H1 (cell line): ENCODE results near the gene PRSS50. TPM values are rescaled to one million over a fixed set of nuclear protein-coding genes. Genes with fewer than 3 reads are reported as not detected.

Experiments
- CTCF ChIA-PET: fragments of 300-600 bp; sonication (Branson Sonifier 250); formaldehyde crosslinking; loops from one replicate; lab custom pipeline; 2021; ENCODE audit not compliant: partially characterized antibody; lab: Charles Lee
- POLR2A ChIA-PET: fragments of 300-600 bp; sonication (Branson Sonifier 250); formaldehyde crosslinking; loops from one replicate; lab custom pipeline; 2021; ENCODE audit warnings: inconsistent platforms; ENCODE audit not compliant: partially characterized antibody; lab: Charles Lee
- DNase-seq, 2 experiments: peaks; one replicate each; pipeline versions ENCODE4 v3.0.0 to v3.0.0-alpha.2; 2010 to 2022; ENCODE audit warnings: low spot score in 2 of 2, low read depth in 1 of 2, mixed read lengths in 1 of 2
- FAIRE-seq: peaks from 2 replicates; lab custom pipeline; 2011; peaks lifted over from hg19 to GRCh38; lab: Jason Lieb, UNC
- H2AFZ ChIP-seq: 2 replicates; pipeline ENCODE4 v1.8.1; 2012; ENCODE audit warnings: low read length, inconsistent platforms
- H2AK5ac ChIP-seq: 2 replicates; pipeline ENCODE4 v1.6.1; 2013; ENCODE audit warnings: low read depth, low read length
- H2BK120ac ChIP-seq: replicated peaks from 2 replicates; pipeline ENCODE3; 2013; ENCODE audit warnings: low read depth, low read length, inconsistent platforms
- H2BK12ac ChIP-seq: 2 replicates; pipeline ENCODE4 v1.6.1; 2013; ENCODE audit warnings: low read depth, low read length
- H2BK15ac ChIP-seq: 2 replicates; pipeline ENCODE4 v1.6.1; 2013; ENCODE audit warnings: low read length
- H2BK20ac ChIP-seq: 2 replicates; pipeline ENCODE4 v1.6.1; 2013; ENCODE audit warnings: low read length
- H2BK5ac ChIP-seq: 2 replicates; pipeline ENCODE4 v1.6.1; 2013; ENCODE audit warnings: low read depth, low read length
- H3K14ac ChIP-seq: 2 replicates; pipeline ENCODE4 v1.6.1; 2013; ENCODE audit warnings: inconsistent platforms; ENCODE audit not compliant: insufficient read length
- H3K18ac ChIP-seq: 2 replicates; pipeline ENCODE4 v1.6.1; 2013; ENCODE audit warnings: low read length; ENCODE audit errors: extremely low read depth
- H3K23ac ChIP-seq: 2 replicates; pipeline ENCODE4 v1.6.1; 2013; ENCODE audit warnings: inconsistent platforms; ENCODE audit not compliant: insufficient read length
- H3K23me2 ChIP-seq: 2 replicates; pipeline ENCODE4 v1.6.1; 2013; ENCODE audit warnings: low read depth, low read length
- H3K27ac ChIP-seq: 2 replicates; pipeline ENCODE4 v1.6.1; 2011; ENCODE audit warnings: low read depth, low read length, inconsistent platforms
- H3K27me3 ChIP-seq, 4 experiments: replicated peaks in 1 of 4; 1 replicate in 1 of 4; 2 replicates in 3 of 4; pipeline versions ENCODE4 v1.6.1 to v1.8.1; 2011 to 2013; ENCODE audit warnings: low read length in 3 of 4, mild to moderate bottlenecking in 3 of 4, inconsistent platforms in 2 of 4, mixed read lengths in 2 of 4, moderate library complexity in 1 of 4; ENCODE audit not compliant: control insufficient read depth in 3 of 4, insufficient read depth in 3 of 4; ENCODE audit errors: extremely low read depth in 1 of 4
- H3K36me3 ChIP-seq, 4 experiments: 2 replicates each; pipeline versions ENCODE4 v1.6.1 to v1.8.1; 2011 to 2013; ENCODE audit warnings: mild to moderate bottlenecking in 4 of 4, low read length in 3 of 4, moderate library complexity in 2 of 4, control low read depth in 1 of 4, inconsistent platforms in 1 of 4; ENCODE audit not compliant: insufficient read depth in 4 of 4, control insufficient read depth in 2 of 4
- H3K4ac ChIP-seq: replicated peaks from 2 replicates; pipeline ENCODE3; 2013; ENCODE audit warnings: low read length, low read depth, mixed read lengths, inconsistent platforms; ENCODE audit not compliant: insufficient read length
- H3K4me1 ChIP-seq, 4 experiments: replicated peaks in 1 of 4; 1 replicate in 1 of 4; 2 replicates in 3 of 4; pipeline versions ENCODE4 v1.6.1 to v1.8.1; 2011 to 2013; ENCODE audit warnings: low read length in 3 of 4, inconsistent platforms in 2 of 4, mixed read lengths in 1 of 4; ENCODE audit not compliant: insufficient read depth in 4 of 4, control insufficient read depth in 3 of 4
- H3K4me2 ChIP-seq, 2 experiments: 2 replicates each; pipeline versions ENCODE4 v1.6.1 to v1.8.1; 2011 to 2013; ENCODE audit warnings: low read depth in 2 of 2, low read length in 2 of 2, control low read depth in 1 of 2, inconsistent platforms in 1 of 2, mild to moderate bottlenecking in 1 of 2; ENCODE audit not compliant: insufficient read depth in 1 of 2
- H3K4me3 ChIP-seq, 4 experiments: fragments of 200-600, 300-600 bp in 1 of 4; sonication (generic), shearing (Covaris generic), sonication (Bioruptor Twin) in 1 of 4; 2 replicates each; pipeline versions ENCODE4 v1.5.1 to v1.8.1; 2011 to 2016; ENCODE audit warnings: low read length in 4 of 4, low read depth in 3 of 4, control low read depth in 2 of 4, inconsistent platforms in 2 of 4, mild to moderate bottlenecking in 2 of 4, mixed read lengths in 1 of 4, moderate library complexity in 1 of 4; ENCODE audit not compliant: insufficient read depth in 2 of 4; ENCODE audit errors: extremely low read depth in 1 of 4
- H3K56ac ChIP-seq: replicated peaks from 2 replicates; pipeline ENCODE3; 2013; ENCODE audit warnings: low read depth, mild to moderate bottlenecking, mixed read lengths, low read length, inconsistent platforms; ENCODE audit not compliant: insufficient read length
- H3K79me1 ChIP-seq: 2 replicates; pipeline ENCODE4 v1.6.1; 2013; ENCODE audit warnings: low read depth, low read length, control low read depth
- H3K79me2 ChIP-seq, 2 experiments: 2 replicates each; pipeline versions ENCODE4 v1.6.1 to v1.8.1; 2012 to 2013; ENCODE audit warnings: low read length in 2 of 2, mild to moderate bottlenecking in 2 of 2, inconsistent platforms in 1 of 2; ENCODE audit not compliant: insufficient read depth in 2 of 2, control insufficient read depth in 1 of 2
- H3K9ac ChIP-seq, 4 experiments: replicated peaks in 1 of 4; 1 replicate in 1 of 4; 2 replicates in 3 of 4; pipeline versions ENCODE4 v1.6.1 to v1.8.1; 2011 to 2013; ENCODE audit warnings: low read depth in 3 of 4, low read length in 3 of 4, control low read depth in 2 of 4, mild to moderate bottlenecking in 2 of 4, moderate library complexity in 2 of 4, inconsistent platforms in 1 of 4; ENCODE audit errors: extremely low read depth in 1 of 4
- H3K9me3 ChIP-seq, 2 experiments: 2 replicates each; pipeline versions ENCODE4 v1.6.1 to v1.8.1; 2012 to 2013; ENCODE audit warnings: mild to moderate bottlenecking in 2 of 2, moderate library complexity in 2 of 2, control low read depth in 1 of 2, inconsistent platforms in 1 of 2, low read depth in 1 of 2, low read length in 1 of 2, mixed read lengths in 1 of 2; ENCODE audit not compliant: insufficient read depth in 2 of 2
- H4K20me1 ChIP-seq, 2 experiments: replicated peaks in 1 of 2; 2 replicates each; pipeline versions ENCODE3 to v1.8.1; 2011 to 2013; ENCODE audit warnings: inconsistent platforms in 2 of 2, low read length in 2 of 2, mild to moderate bottlenecking in 1 of 2; ENCODE audit not compliant: insufficient read depth in 2 of 2, control insufficient read depth in 1 of 2
- H4K5ac ChIP-seq: 2 replicates; pipeline ENCODE4 v1.6.1; 2013; ENCODE audit warnings: low read length, low read depth, mixed read lengths, inconsistent platforms; ENCODE audit not compliant: insufficient read length
- H4K8ac ChIP-seq: 2 replicates; pipeline ENCODE4 v1.8.0; 2013; ENCODE audit warnings: mild to moderate bottlenecking, moderate library complexity, low read length, inconsistent platforms; ENCODE audit not compliant: insufficient read depth; ENCODE audit errors: extremely low read depth
- H4K91ac ChIP-seq: replicated peaks from 2 replicates; pipeline ENCODE3; 2013; ENCODE audit warnings: low read length, mixed read lengths, inconsistent platforms; ENCODE audit not compliant: insufficient read length
- BACH1 ChIP-seq: IDR thresholded peaks from 2 replicates; pipeline ENCODE4 v1.6.1; 2012; ENCODE audit warnings: low read length, improper control_type of control experiment
- CBX8 ChIP-seq: fragments of 300-800, 300-1000 bp; sonication (generic); IDR thresholded peaks from 2 replicates; pipeline ENCODE4 v1.7.1; 2016; ENCODE audit warnings: low read depth, low read length, borderline replicate concordance
- EP300 ChIP-seq, 2 experiments: IDR thresholded peaks; 1 replicate in 1 of 2; 2 replicates in 1 of 2; pipeline ENCODE4 v1.6.1; 2011 to 2012; ENCODE audit warnings: low read depth in 2 of 2, low read length in 2 of 2, mild to moderate bottlenecking in 2 of 2, borderline replicate concordance in 1 of 2, inconsistent platforms in 1 of 2, moderate library complexity in 1 of 2
- FOSL1 ChIP-seq: IDR thresholded peaks from 2 replicates; pipeline ENCODE4 v1.6.1; 2011; ENCODE audit warnings: mild to moderate bottlenecking, low read depth, low read length, moderate library complexity; ENCODE audit not compliant: insufficient read depth
- GABPA ChIP-seq: IDR thresholded peaks from 2 replicates; pipeline ENCODE4 v1.6.1; 2011; ENCODE audit warnings: mild to moderate bottlenecking, low read length, moderate library complexity, borderline replicate concordance; ENCODE audit not compliant: insufficient read depth
- HDAC6 ChIP-seq: IDR thresholded peaks from one replicate; pipeline ENCODE4 v1.7.1; 2012; ENCODE audit warnings: low read depth, mild to moderate bottlenecking, inconsistent platforms, low read length, moderate library complexity
- JUND ChIP-seq: IDR thresholded peaks from 2 replicates; pipeline ENCODE4 v1.6.1; 2011; ENCODE audit warnings: mild to moderate bottlenecking, improper control_type of control experiment, low read length
- KDM1A ChIP-seq: fragments of 200-600, 300-600 bp; sonication (generic); IDR thresholded peaks from 2 replicates; pipeline ENCODE4 v1.7.1; 2016; ENCODE audit warnings: mild to moderate bottlenecking, low read length, borderline replicate concordance
- PHF8 ChIP-seq: fragments of 200-600 bp; sonication (generic); conservative IDR thresholded peaks from 2 replicates; pipeline ENCODE4 v1.7.1; 2012; ENCODE audit warnings: low read depth, mild to moderate bottlenecking, inconsistent platforms, low read length, moderate library complexity
- SIN3A ChIP-seq, 2 experiments: IDR thresholded peaks in 1 of 2; conservative IDR thresholded peaks in 1 of 2; 2 replicates each; pipeline ENCODE4 v1.6.1; 2011 to 2012; ENCODE audit warnings: low read length in 2 of 2, improper control_type of control experiment in 1 of 2, low read depth in 1 of 2, mild to moderate bottlenecking in 1 of 2
- SRF ChIP-seq: IDR thresholded peaks from 2 replicates; pipeline ENCODE4 v1.6.1; 2011; ENCODE audit warnings: mild to moderate bottlenecking, low read depth, low read length, moderate library complexity
- polyA plus RNA-seq, 7 experiments: library from polyadenylated mRNA; depleted of rRNA in 3 of 7; stranded (reverse) in 5 of 7; unstranded in 2 of 7; fragments of >200 nt in 5 of 7; fragments of 200-250 nt in 2 of 7; gene quantifications; 1 replicate in 5 of 7; 2 replicates in 1 of 7; 4 replicates in 1 of 7; pipeline versions ENCODE4 v1.2.1 to v1.2.3, GENCODE V29; 2011 to 2013; ENCODE audit warnings: missing spikeins in 2 of 7, mixed read lengths in 2 of 7
- total RNA-seq: library from RNA; stranded (reverse); fragmentation: NEBNext Ultra II Directional; extraction: Animal tissue kit (Norgen Biotek cat#: 25700); gene quantifications from 2 replicates; pipeline ENCODE4 v1.2.1, GENCODE V29; 2021
- TF ChIP-seq, protein P1 (sequence below): IDR thresholded peaks from 2 replicates; pipeline ENCODE4 v1.6.1; 2012; ENCODE audit warnings: inconsistent platforms
- TF ChIP-seq, protein P2 (sequence below): IDR thresholded peaks from 2 replicates; pipeline ENCODE4 v1.6.1; 2012; ENCODE audit warnings: low read length, inconsistent platforms

Gene PRSS50
- total and polyA plus RNA-seq, 2 of the 8 experiments (the other 6 are each of a cell fraction or from before 2014, with no cell fraction given), result 0.47 to 0.71 TPM

DNA sequence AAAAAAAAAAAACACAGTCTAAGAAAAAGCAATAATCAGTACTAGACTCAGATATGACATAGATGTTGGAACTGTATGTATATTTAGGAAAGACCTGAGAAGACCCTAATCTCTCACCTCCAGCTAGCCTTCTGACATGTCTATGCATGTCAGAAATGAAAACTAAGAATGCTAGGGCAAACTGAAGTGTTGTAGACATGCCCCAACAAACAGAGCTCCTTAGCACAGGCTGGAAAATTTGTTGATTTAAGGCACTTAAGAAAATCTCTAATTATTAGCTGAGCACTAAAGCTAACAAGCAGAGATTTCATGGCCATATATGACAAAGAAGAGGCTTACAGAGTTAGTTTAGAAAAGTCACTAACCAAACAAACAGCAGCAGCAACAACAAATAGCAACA lies 45.5 kb upstream of the PRSS50 start:
- no peak overlapping the region for H3K56ac ChIP-seq
- no peak overlapping the region for H3K4me2 ChIP-seq
- no peak overlapping the region for H4K8ac ChIP-seq
- no peak overlapping the region for H2BK120ac ChIP-seq
- no peak overlapping the region for H2BK15ac ChIP-seq
- no peaks in the 10 kb centered on the region; the same call in 1 of the 2 replicates for H3K23me2 ChIP-seq
- H3K27ac ChIP-seq, result no peak overlapping the region
- no peak overlapping the region for H3K14ac ChIP-seq
- no peak overlapping the region for H4K91ac ChIP-seq
- H3K79me1 ChIP-seq, result no peaks in the 10 kb centered on the region
- H3K4me1 ChIP-seq, result peaks cover 0 to 4% (median 0%) of the 10 kb centered on the region in 4 experiments; a peak in 2 of 7 replicates
- peaks cover 6 to 11% of the 10 kb centered on the region in 2 experiments; a peak in 2 of 4 replicates for H3K9me3 ChIP-seq
- no peak overlapping the region for H3K23ac ChIP-seq
- CTCF ChIA-PET, result interaction anchor here (0.7 to 2.4 kb wide), 5 partner anchors 15 to 103 kb away, joined by 3 to 8 read pairs (median 3); no protein-coding TSS in a partner anchor
- H2BK20ac ChIP-seq, result no peak overlapping the region
- no peak overlapping the region for H4K5ac ChIP-seq
- no peak overlapping the region for H2AK5ac ChIP-seq
- DNase-seq, result no peak
- H3K18ac ChIP-seq, result no peak overlapping the region
- no peak overlapping the region for H2AFZ ChIP-seq
- no peaks in the 10 kb centered on the region for H3K36me3 ChIP-seq
- H2BK5ac ChIP-seq, result no peak overlapping the region
- no peaks in the 10 kb centered on the region for H3K27me3 ChIP-seq
- H3K79me2 ChIP-seq, result no peaks in the 10 kb centered on the region
- H3K4me3 ChIP-seq, result no peak overlapping the region
- POLR2A ChIA-PET, result no interaction called here
- H2BK12ac ChIP-seq, result no peak overlapping the region
- H3K4ac ChIP-seq, result no peak overlapping the region
- no peaks in the 10 kb centered on the region for H4K20me1 ChIP-seq
- no peak for FAIRE-seq
- no peak overlapping the region for H3K9ac ChIP-seq
- TF ChIP-seq PHF8, result no peak
- no peak for TF ChIP-seq KDM1A
- TF ChIP-seq, protein P1, sequence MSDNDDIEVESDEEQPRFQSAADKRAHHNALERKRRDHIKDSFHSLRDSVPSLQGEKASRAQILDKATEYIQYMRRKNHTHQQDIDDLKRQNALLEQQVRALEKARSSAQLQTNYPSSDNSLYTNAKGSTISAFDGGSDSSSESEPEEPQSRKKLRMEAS, result no peak
- no peak for TF ChIP-seq SIN3A (conservative IDR thresholded peaks at IDR 0.05 in 1 of 2, IDR thresholded peaks at IDR 0.05 in 1 of 2; ENCODE audit: low read depth in 1 of 2, low read length in 2 of 2)
- TF ChIP-seq EP300 (IDR thresholded peaks at IDR 0.05; ENCODE audit: borderline replicate concordance in 1 of 2, low read depth in 2 of 2, low read length in 2 of 2), result no peak
- no peak for TF ChIP-seq CBX8
- TF ChIP-seq, protein P2, sequence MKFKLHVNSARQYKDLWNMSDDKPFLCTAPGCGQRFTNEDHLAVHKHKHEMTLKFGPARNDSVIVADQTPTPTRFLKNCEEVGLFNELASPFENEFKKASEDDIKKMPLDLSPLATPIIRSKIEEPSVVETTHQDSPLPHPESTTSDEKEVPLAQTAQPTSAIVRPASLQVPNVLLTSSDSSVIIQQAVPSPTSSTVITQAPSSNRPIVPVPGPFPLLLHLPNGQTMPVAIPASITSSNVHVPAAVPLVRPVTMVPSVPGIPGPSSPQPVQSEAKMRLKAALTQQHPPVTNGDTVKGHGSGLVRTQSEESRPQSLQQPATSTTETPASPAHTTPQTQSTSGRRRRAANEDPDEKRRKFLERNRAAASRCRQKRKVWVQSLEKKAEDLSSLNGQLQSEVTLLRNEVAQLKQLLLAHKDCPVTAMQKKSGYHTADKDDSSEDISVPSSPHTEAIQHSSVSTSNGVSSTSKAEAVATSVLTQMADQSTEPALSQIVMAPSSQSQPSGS, result no peak
- TF ChIP-seq HDAC6, result no peak
- TF ChIP-seq SRF, result no peak
- TF ChIP-seq BACH1, result no peak
- no peak for TF ChIP-seq FOSL1
- TF ChIP-seq GABPA, result no peak
- TF ChIP-seq JUND, result no peak
